GM21825 (cell line): ENCODE data around the gene MARS1.
"Not testable (repeated sequence)": the region's sequence is repeated elsewhere in the genome, so short reads cannot be mapped to it uniquely, and the experiment has no call there.

Experiments
- ATAC-seq: cut with Tn5 transposase; IDR thresholded peaks from one replicate; pipeline ENCODE4 v1.9.1; 2021; ENCODE audit warnings: mild to moderate bottlenecking, moderate library complexity; ENCODE audit not compliant: unreplicated experiment

Gene MARS1

DNA sequence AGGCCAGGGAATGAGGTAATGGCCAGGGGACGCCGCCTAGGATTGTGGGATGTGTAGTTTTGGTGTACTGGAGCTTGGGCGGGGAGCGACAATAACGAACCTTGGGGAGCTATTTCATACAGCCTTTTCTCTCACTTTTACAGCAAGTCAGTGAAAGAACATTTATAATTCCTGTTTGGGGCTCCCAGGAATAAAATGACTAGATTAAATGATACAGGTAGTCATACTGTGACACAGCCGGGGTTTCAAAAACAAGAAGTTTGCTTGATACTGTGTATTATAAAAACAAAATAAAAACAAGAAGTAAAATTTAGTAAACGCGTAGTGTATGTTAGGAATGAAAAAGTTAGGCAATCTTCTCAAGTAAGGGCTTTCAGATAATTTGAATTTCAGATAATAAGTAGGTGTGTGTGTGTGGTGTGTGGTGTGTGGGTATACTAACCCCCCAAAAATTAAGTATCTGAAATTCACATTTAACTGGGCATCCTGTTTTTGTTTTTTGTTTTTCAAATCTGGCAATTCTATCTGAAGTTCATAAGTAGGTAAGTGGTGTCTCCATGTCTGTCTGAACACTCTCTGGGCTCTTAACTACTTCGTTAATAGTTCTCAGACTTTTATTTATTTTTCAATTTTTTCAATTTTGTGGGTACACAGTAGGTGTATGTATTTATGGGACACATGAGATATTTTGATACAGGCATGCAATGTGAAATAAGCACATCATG is 59.6 kb downstream of the MARS1 start:
- no peak for ATAC-seq

DNA sequence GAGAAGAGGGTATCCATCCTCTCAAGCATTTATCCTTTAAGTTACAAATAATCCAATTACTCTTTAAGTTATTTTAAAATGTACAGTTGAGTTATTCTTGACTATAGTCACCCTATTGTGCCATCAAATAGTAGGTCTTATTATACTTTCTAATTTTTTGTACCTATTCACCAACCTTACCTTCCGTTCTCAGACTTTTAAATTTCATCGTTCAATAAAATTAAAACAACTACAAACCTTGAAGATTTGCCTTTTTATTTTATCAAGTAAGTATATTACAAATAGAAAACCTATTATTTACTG is 60.1 kb downstream of the MARS1 start:
- ATAC-seq: no peak

DNA sequence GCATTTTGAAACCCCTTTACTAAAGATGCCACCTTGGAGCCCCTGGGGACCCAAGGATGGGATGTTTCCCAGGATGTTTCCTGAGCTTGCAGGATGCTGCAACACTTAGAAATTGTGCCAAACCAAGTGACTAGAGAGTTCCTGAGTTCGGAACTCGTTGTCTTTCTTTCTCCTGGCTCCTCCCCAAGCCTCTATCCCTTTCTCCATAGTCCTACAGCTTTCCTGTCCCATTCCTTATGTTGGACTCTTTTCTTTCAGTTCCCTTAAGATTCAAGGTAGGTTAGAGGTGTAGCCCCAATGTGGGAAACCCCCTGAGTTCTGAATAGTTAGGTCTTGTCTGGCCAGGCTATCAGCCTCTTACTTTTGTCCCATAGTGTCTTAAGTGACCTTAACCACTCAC is 60.6 kb downstream of the MARS1 start:
- no peak for ATAC-seq

DNA sequence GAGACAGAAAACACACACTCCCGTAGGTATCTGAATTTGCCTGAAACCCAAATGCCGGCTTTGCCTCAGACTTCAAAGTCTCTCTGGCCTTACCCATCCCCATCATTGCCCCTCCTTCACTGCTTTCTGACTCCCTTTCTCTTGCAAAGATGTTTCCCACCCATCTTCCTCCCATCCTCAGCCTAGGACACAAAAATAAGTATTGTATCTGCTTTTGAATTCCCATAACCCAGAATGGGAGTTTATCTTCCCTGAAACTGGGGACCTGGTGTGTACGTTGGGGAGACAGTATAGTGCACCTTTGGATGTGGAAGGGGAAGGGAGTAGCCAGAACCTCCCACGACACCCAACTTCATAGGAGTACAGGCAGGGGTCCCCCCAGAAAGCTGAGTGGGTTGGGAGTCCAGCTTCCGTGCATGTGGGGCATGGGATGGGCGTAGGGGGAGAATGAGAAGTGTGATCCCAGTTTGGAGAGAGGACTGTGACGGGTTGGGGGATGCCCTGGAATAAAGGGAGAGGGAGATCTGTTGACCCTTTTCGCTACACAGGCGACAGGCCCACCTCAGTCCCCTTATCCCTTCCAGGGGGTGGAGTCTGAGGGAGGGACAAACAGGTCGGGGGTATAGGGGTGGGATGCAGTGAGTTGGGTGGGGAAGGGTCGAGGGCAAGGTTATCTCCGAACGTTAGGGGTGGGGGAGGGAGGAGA is 61.5 kb downstream of the MARS1 start:
- ATAC-seq: no peak

DNA sequence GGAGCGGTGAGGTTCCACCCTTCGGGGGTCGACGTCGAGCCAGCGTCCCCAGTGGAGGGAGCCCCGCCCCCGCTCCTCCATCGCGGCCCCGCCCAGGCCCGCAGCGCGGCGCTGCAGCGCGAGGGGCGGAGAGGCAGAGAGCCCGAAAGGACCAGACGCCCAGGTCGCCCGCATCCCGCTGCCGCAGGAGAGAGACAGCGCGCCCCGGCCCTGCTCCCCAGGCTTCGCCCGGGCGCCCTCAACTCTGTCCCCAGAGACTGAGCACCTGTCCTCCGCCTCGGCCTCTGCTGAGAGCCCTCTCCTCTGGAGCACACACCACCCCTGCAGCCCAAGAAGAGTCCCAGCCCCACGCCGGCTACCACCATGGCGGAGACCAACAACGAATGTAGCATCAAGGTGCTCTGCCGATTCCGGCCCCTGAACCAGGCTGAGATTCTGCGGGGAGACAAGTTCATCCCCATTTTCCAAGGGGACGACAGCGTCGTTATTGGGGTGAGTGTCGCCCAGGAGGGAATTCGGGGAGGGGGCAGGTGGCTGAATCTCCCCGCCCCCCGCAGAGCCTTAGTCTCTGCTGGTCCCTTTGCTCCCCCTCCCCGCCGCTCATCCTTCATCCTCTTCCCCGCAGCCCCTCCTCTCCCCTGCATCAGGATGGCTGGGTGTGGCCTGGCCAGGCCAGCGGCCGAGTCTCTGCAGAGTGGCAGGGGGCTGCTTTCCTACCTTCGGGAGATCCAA is 62.2 kb downstream of the MARS1 start, which contains the start of gene KIF5A:
Gene KIF5A, plus strand, starts transcription at position 136 of the 732 bp plus-strand sequence. Its CDS starts 228 bp downstream, at position 364.
- no peak for ATAC-seq

DNA sequence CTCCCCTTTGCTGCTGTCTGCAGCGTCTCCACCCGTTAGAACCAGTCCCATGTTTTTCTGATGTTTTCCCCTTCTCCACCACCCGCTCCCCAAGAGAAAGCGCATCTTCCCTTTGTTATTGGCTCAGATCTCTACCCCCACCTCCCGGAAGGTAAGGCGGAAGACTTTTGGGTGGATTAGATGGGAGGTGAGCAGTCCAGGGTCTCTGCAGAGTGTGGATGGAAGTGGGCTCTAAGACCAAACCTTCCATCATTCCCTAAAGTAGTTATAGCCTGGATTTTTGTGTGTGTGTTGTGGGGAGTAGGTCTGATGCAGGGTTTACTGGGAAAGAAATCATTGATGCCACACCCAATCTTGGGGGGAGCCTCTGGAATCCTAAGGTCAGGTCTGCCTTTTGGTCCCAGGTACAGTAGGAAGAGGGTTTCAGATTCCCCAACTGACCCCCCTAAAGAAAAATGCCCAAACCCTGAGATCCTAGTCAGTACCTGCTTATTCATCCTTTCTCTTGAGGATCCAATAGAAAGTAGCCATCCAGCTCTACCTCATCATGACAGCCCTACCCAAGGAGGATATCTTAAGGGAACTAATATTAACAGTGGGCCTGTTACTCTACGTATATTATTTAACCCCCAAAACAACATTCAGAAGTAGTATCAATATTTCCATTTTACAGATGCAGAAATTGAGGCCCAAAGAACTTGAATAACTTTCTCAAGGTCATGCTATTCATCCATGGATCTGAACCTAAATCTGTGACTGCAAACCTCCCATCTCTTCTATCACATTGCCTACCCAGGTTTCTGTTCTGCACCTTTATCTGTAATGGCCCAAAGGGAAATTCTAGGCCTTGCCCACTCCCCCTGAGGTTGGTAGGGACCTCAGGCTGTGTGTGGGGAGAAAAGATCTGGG is 63.0 kb downstream of the MARS1 start:
- ATAC-seq: no peak

DNA sequence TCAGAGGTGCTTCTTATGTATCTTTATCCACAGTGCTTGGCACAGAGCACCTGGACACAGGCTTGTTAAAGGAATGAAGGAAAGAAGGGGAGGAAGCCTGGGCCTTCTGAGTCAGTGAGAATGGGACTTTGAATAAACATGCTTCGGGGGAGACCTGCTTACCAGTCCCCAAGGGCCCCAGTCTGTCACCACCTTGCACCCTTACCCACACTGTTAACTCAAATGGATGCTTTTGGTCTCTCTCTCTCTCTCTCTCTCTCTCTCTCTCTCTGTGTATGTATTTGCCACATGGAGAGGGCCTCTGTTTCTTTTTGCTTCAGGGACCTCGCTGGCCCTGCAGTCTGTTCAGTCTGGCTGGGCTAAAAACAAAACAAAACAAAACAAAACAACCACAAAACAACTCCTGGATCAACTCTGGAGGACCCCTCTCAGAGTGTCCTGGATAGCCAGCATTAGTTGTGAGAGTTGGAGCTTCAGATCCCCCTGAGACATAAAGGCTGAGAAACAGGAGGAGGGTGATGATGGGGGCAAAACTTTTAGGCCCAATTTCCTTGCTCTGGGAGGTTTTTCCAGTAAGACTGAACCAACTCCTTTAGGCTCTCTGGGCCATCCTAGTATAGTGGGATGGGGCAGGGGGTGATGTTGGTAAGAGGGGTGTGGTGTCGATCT is 63.9 kb downstream of the MARS1 start:
- ATAC-seq: no peak

DNA sequence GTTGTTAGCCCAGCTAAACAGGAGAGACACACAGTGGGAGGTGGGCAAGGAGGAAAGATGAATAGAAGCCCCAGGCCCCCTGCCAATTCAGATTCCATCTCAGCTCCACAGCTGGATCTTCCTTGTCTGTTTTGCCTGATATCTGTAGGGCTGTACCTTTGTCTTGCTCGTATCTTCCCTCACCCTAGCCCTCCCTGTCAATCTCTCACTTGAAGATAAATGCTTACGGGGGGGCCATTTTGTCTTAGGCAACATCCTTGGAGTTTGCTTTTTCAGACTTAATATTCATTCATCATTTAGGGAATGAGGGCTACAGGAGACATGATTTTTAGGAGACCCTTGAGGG is 64.4 kb downstream of the MARS1 start:
- ATAC-seq: no peak

DNA sequence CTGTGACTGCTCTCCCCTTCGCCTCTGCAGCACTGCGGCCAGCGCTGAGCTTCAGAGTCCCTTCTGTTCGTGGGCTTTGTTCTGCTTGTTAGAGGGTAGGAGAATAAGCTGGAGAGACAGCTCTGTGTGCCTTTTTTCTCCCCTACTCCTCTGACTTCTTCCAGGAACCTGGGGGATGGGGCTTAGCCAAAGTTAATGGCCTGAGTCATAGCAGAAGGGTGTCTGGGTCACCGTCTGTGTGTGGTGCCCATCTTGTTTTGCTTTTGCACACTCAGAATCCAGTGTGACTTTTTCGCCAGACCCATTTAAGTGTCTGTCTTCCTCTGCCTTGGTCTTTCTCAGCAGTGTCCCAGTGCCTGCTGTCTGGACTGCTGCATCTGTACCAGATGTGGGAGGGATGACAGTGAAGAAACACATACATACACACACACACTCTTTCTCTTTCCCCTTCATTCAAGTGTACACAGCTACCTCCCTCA is 65.0 kb downstream of the MARS1 start:
- ATAC-seq: no peak

DNA sequence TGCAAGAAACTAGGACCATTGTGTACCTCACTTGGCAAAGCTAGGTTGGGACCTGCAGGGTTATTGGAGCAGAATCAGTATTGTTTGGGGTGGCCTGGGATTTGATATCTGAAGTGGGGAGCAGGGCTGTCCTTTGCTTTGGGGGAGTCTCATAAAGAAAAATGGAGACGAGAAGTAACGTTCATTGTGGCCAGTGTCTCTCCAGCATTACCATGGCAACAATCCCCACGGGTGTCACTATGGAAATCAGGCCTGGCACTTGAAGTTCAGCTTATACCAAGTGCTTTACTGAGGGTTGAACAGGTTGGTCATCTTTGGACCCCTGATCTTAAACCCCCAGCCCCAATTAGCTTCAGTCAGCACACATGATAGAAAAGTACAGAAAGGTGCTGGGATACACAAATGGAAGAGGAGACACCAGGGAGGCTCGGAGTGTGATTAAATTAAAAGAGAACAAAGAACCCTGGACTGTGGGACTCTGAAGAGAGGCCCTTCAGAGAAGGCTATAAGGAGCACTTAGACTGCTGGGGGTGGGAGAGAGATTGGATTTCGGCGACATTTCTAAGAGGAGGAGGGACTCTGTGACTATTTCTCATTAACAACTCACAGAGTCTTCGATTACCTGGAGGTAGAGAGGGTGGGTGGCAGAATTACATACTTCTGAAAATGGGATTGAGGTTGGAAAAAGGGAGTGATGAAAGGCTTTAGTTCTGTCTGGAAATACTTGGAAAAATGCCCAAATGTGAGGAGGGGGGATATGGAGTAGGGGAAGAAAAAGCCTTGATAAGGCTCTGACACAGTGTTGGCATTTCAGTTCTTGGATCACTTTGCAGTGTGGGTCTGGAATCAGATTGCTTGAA is 65.7 kb downstream of the MARS1 start:
- ATAC-seq: no peak

DNA sequence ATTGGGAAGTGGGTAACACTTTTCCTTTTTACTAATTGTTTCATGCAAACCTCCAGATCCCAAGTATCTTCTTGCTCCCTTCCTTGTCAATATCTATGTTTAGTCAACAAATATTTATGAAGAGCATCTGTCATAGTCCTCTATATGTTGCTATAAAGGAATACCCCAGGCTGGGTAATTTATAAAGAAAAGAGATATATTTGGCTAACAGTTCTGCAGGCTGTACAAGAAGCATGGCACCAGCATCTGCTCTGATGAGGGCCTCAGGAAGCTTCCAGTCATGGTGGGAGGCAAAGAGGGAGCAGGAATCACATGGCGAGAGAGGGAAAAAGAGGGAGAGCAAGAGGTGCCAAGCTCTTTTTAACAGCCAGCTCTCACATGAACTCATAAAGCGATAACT is 66.6 kb downstream of the MARS1 start:
- no peak for ATAC-seq

DNA sequence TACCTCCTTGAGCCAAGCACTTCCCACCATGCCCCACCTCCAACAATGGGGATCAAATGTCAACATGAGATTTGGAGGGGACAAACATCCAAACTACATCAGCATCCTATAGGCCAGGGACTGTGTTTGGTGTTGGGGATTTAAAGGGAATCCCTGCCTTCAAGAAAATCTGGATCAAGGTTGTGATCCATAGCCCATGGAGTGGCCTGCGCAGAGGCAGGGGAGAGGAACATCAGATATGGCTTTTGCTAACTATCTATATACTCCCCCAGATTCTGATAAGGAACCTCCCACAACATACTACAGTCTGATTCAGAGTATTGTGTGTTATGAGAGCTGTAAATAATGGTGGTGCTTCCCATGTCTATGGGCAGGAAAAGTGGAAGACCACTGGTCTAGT is 67.0 kb downstream of the MARS1 start:
- ATAC-seq: no peak

DNA sequence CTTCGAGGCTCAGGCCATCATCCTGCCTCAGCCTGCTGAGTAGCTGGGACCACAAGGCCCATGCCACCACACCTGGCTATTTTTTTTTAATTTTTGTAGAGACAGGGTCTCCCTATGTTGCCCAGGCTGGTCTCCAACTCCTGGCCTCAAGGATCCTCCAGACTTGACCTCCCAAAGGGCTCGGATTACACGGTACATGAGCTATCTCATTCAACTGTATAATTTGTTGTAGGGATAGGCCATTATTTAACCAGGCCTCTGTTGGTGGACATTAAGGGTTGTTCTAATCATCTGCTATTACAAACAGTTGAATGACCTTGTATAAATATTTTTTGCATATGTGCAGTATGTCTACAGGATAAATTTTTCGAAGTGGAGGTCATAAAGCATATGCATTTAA is 71.0 kb downstream of the MARS1 start:
- no peak for ATAC-seq

DNA sequence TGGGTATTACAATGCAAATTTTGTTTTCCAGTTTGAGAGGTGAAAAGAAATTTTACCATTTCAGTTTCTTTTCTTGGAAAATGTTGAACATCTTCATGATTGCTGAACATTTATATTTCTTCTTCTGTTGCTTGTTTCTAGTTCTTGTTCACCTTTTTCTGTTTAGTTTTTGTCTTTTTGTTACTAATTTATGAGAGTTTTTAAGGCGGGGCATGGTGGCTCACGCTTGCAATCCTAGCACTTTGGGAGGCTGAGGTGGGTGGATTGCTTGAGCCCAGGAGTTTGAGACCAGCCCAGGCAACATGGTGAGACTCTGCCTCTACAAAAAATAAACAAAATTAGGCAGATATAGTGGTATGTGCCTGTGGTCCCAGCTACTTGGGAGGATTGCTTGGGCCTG is 72.6 kb downstream of the MARS1 start:
- ATAC-seq: no peak

DNA sequence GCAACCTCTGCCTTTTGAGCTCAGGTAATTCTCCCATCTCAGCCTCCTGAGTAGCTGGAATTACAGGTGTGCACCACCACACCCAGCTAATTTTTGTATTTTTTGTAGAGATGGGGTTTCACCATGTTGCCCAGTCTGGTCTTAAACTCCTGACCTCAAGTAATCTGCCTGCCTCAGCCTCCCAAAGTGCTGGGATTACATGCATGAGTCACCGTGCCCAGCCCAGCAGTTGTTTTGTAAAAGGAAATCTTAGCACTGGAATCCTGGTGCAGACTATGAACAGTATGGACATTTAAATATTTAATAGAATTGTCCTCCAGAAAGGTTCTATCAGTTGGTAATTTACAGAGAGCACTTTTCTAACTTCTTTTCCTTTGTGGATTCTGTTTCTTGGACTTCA is 73.2 kb downstream of the MARS1 start:
- ATAC-seq: not testable (repeated sequence)

DNA sequence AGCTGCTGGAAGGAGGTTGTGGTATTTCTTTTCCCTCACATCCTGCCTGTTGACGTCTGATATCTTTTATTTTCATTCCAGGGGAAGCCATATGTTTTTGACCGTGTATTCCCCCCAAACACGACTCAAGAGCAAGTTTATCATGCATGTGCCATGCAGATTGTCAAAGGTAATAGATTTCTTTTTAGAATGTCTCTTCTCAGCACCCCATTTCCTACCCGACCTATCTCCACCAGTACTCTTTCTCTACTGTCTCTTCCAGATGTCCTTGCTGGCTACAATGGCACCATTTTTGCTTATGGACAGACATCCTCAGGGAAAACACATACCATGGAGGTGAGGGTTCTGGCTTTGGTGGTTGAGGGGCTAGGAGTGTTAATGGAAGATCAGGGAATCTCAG is 75.5 kb downstream of the MARS1 start:
- ATAC-seq: no peak

DNA sequence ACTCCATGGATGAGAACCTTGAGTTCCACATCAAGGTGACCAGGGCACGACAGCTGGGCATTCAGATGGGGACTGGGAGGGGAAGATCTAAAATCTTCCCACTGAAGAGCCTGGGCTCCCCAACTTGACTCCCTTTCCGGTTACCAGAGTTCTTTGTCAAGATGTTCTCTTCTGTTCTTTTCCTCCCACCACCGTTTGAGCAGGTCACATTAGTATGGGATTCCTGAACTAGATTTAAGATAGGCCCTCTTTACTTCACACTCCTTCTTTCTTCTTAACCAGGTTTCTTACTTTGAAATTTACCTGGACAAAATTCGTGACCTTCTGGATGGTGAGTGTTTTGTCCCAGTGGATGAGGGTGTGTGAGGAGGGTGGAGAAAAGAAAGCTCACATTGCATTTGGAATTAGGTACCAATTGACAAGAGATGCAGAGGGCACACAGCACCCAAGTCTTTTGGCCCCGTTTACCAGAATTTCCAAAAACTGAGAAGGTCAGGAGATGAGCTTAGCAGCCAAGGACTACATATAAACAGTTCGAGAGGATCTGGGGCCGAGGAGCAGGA is 76.4 kb downstream of the MARS1 start:
- no peak for ATAC-seq
